GM21825 (cell line): ENCODE data around the gene CRMP1.

ENCODE experiments used
- ATAC-seq: cut with Tn5 transposase; IDR thresholded peaks from one replicate; pipeline ENCODE4 v1.9.1; 2021; ENCODE audit warnings: mild to moderate bottlenecking, moderate library complexity; ENCODE audit not compliant: unreplicated experiment

CRMP1 gene

DNA sequence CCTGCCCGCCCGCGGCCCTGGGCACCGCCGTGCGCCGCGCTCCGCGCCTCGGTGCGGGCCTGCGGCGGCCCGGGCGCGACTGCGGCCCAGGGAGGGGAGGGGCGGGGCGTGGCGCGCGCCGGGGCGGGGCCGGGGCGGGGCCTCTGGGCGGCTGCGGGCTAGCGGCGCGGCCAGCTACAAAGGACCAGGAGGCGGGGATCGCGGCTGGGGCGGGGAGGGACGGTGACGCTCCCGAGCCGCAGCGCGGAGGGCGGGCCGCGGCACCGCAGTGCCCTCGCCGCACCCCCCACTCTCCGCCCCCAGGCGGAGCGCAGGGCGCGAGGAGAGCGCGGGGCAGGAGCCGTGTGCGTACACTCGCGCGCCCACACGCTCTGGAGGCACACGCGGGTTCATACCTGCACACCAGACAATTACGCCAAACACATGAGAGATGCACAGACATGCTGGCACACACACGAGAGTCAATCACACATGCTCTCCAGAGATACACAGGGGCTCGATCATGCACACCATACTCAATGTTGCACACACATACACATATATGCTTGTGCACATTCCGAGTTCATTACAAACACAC, at the start of gene CRMP1:
Gene CRMP1 (minus strand): TSS at position 83 of the 577 bp plus-strand sequence. CDS start 117 bp downstream, outside the sequence.
- no peak for ATAC-seq

DNA sequence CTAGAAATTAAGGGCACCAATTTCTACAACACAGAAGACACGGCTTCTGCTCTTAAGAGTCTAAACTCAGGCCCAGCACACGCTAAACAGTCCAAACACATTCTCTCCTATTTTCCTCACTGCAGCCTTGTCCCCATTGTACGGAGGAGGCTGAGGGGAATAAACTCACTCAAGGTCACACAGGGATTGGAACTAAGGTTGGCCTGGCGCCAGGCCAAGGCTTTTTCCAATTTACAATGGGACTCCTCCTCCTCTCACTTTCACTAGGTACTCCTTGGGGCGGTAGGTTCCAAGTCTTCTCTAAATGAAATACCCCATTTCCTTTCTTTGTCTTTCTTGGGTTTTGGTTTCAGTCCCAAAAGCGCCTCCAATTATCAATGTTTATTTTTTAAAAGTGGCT, 48.7 kb upstream of the CRMP1 start:
- ATAC-seq: no peak

DNA sequence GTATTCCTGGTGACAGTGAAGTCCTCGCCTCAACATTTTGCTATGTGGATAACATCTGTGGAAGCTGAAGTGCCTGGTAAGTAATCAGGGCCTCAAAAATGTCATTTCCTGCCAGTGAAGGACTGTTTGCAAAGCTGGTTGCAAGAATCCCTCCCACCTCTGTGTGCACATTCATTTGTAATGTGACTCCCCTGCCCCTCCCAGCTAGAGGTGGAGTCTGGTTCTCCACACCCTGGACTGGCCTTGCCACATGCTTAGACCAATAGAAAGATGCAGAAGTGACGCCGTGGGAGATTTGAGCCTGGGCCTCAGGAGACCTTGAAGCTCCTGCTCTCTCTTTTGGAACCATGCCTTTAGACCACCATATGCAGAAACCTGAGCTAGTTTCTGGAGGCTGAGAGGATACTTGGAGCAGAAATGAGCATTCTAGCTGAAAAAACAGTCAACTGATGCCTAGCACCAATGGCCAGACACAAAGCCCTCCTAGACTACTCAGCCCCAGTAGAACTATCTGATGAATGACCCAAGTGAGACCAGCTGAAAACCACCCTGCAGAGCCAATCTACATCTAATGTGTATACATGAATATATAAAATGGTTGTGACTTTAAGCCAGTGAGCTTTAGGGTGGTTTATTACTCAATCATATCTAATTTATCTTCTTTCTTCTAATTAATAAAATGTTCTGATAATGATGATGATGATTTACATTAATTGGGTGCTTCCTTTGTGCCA, 47.8 kb upstream of the CRMP1 start:
- no peak for ATAC-seq

DNA sequence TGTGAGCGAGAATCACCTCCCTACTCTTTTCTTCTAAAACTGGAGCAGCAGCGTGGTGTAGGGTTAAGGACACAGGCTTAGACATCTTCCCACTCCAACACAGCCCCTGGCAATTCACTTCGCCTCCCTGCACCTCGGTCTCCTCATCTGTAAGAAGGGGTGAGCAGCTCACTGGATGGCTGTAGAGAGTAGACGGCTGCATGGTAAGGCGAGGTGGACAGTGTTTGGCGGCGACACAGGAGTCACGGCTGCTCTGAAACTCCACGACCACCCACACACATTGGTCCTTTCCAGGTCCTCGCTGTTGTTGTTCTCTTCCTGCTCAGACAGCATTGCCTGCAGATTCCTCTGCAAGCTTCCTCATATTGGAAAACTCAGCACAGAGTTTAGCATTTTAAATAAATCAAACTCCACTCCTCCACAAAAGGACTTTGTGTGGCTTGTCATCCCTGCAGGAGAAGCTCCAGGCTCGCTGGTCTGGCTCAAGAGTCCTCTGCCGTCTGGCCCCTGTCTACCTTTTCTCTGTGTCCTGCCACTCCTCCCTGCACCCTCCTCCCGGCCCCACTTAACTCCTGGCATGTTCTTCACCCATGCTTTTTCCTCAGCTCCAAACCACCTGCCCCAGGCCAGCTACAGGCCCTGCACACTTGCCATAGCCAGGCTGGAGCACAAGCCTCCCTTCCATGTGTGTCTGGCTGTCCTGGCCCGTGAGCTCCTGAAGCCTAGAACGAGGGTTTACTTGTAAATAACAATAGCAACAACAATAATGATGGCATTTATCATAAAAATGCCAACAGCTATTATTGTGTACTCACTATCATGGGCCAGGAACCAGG, 41.3 kb upstream of the CRMP1 start:
- ATAC-seq: no peak

DNA sequence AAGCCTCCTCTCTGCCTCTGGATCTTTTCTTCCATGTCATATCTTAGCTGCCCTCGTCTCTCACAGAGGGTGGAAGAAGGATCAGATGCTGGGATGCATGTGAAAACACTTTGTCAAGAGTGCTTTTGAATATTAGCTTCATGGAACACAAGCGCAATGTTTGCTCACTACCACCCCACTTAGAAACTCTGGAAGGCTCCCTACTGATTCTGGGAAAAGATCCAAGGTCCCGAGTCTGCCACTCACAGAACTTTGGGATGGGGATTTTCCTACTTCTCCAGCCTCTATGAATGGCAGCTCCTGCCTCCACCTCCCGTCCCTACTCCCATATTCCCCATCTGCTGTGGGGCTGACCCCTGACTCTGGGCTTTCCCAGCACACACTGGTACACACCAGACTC, 40.2 kb upstream of the CRMP1 start:
- ATAC-seq: no peak

GRCh38 chr4:5932035-5932568, 39.2 kb upstream of the CRMP1 start:
- ATAC-seq: no peak

GRCh38 chr4:5931526-5931925, 38.6 kb upstream of the CRMP1 start:
- no peak for ATAC-seq

DNA sequence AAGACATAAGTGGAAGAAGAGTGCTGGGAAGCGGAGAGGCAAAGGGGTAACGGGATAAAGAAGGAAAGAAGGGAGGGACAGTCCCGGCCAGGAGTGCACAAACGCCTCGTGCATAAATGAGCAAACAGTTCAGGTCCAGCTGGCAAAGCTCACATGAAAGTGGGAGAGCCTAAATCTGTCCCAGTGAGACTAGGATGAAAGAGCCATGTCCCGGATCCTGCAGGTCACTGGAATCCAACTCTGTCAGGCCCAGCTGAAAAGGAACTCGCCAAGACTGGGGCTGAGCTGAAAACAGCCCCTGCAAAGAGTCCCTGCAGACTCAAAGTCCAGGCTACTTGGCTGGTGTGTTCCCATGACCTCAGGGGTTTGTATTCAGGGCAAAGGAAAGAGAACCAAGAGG, 38.0 kb upstream of the CRMP1 start:
- no peak for ATAC-seq

GRCh38 chr4:5930456-5930855, 37.6 kb upstream of the CRMP1 start:
- ATAC-seq: no peak

GRCh38 chr4:5928844-5929420, 36.0 kb upstream of the CRMP1 start:
- no peak for ATAC-seq

DNA sequence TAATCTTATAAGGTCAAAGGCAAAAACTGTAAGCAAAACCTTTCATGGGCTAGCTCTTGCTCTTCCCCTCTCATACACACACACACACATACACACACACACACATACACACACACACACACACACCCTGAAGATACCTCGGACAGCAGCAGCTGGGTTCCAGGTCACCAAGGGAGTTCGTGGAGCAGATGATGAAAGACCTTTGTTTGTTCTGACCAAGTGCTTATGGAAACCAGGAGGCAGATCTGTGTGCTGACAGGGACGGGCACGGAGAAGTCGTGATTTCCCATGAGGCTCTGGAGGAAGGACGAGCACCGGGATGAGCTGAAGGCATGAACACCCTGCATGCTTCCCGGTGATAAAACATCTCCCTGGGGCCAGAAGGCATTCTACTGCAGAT, 35.4 kb upstream of the CRMP1 start:
- no peak for ATAC-seq

GRCh38 chr4:5927747-5928146, 34.9 kb upstream of the CRMP1 start:
- ATAC-seq: no peak

DNA sequence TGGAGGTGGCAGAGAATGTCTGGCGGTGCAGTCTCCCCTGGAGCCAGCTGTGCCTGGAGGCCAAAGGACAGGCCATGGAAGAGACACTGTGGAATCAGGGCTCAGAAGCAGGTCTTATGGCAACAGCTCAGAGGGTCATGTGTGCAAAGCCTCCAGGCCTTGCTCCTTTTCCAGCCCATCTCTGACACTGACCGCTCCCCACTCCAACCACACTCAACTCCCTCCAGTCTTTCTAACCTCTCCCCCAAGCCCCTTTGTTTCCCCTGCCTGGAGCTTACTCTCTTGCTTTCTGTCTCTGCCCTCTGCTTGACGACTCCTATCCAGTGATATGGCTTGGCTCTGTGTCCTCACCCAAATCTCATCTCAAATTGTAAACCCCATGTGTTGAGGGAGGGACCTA, 34.2 kb upstream of the CRMP1 start:
- ATAC-seq: no peak

GRCh38 chr4:5926598-5926997, 33.7 kb upstream of the CRMP1 start:
- ATAC-seq: no peak

DNA sequence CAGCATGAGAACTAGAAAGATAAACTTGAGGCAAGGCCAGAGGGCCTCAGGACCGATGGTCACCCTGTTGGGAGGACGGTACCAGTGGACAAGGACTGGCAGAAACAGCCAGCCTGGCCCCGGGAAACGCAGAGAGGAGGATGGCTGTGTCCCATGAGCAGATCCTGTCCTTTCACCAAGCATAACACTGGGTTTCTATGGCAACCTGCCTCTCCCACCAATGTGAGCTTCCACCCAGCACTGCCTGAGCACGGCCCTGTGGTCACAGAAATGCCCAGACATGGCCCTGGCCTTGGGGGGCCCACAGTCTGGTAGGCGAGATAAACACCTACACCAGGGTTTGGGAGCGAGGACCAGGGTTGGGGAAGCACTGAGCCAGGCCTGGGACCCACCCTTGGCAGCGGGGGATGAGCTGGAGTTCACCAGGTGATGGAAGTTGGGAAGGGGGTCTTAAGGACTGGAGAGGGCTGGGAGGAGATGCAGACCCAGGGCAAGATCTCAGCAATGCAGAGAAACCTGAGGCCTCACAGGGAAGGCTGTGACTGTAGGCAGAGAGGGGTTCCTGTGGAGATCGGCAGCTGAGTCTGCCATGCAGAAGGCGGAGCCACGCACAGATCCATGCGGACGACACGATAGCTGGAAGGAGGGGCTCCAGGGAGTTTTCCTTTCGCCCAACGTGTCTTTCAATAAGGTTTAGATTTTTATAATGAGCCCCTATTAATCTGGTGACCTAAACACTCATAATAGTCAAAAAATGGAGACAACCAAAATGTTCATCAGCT, 32.7 kb upstream of the CRMP1 start:
- ATAC-seq: no peak

DNA sequence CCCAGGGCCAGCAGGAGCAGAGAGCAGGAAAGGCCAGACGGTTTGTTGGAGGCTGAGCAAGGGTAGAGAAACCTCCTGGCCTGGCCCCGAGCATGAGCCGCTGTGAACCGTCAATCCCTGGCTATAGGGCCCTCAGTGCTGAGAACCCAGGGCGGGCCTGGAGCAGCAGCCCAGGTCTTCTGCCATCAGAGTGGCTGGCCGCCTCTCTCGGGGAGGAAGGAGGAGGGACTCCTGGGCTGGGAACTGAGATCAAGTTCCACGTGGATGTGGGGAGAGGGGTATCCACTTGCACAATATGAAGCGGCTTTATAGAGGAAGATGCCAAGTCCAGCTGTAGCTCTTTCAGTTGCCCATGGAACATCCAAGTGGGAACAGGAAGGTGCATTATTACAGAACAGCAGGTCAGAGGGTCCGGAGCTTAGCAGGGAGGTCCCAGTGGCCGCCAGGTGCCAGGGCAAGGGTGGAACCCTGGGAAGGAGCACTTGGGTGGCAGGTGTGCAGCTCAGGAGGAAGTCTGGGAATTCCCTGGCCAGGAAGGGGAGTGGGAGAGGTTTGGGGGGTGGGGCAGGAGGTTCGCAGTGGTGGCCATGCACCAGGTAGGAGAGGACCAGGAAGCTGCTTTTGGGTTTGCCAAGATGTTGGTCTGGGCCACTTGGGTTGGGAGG, 31.7 kb upstream of the CRMP1 start:
- no peak for ATAC-seq

DNA sequence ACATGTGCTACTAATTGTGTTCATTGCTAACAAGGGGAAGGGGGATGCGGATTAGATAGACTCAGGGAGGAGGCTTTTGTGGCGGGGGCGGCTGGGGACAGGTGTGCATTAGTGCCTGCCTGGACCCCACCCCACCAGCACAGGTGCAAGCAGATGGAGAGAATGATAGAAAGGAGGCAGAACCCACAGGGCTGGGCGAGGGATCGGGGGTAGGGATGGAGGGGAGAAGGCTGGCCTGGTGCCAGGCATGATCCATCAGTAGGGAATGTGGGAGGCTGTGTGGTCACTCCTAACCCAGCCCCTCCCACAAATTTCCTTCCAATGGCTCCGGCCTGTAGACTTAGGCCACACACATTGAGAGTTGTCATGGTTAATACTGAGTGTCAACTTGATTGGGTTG, 30.5 kb upstream of the CRMP1 start:
- ATAC-seq: no peak

GRCh38 chr4:5922556-5922955, 29.7 kb upstream of the CRMP1 start:
- ATAC-seq: no peak

- ATAC-seq: no peak
These were observed 29.1 kb upstream of the CRMP1 start for GRCh38 chr4:5921981-5922380.
